Occipital lobe (tissue), 2 donors: ENCODE data around the gene PASK. TPM values are rescaled to one million over a fixed set of nuclear protein-coding genes. Genes with fewer than 3 reads are reported as not detected.

Source experiments
- DNase-seq: peaks from one replicate; lab custom pipeline; 2025; lab: John Stamatoyannopoulos, UW
- total RNA-seq: library from RNA; depleted of rRNA; stranded (reverse); fragments of >200 nt; gene quantifications from one replicate; pipeline ENCODE4 v1.2.3, GENCODE V29; 2014

The PASK gene
- total RNA-seq, 1 donor from 2014 or later: 11.9 TPM

- no peak for DNase-seq
Observed at GRCh38 chr2:241180495-241180894, 31.2 kb upstream of the PASK start.

GRCh38 chr2:241179899-241180298 is 30.6 kb upstream of the PASK start:
- no peak for DNase-seq

DNA sequence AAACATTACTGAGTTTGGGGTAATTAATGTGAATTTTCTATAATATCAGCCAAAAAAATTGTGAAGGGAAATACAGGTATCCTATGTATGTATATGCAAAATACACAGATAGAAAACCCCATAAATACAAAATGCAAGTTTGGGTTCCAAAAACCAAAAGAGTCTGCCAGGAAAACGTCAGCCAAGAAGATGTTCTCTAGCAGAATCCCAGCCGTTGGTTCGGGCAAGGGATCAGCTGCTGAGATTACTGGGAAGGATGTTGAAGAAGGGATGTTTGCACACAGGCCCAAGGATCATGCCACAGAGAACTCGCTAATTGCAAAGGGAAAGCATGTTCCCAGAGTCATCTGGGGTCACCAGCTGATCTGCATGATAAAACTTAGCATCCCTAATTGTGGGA is 29.7 kb upstream of the PASK start:
- no peak for DNase-seq

GRCh38 chr2:241177526-241178334 is 28.5 kb upstream of the PASK start:
- no peak for DNase-seq

DNA sequence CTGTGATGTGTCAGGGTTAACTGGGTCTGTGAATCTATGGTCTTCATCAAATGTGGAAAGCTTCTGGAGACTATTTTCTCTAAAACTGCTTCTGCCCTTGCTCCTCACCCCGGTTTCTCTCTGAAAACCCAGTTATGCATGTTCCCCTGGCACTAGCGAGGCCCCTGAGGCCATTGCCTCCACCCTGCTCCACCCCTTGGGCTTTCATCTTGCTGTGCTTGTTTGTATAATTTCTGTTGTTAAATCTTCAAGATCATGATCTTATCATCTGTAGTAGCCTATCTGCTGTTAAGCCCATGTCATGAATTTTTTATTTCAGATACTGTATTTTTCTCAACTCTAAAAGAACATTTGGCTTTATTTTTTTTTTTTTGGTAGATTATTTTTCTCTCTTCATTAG is 24.3 kb upstream of the PASK start:
- no peak for DNase-seq

DNA sequence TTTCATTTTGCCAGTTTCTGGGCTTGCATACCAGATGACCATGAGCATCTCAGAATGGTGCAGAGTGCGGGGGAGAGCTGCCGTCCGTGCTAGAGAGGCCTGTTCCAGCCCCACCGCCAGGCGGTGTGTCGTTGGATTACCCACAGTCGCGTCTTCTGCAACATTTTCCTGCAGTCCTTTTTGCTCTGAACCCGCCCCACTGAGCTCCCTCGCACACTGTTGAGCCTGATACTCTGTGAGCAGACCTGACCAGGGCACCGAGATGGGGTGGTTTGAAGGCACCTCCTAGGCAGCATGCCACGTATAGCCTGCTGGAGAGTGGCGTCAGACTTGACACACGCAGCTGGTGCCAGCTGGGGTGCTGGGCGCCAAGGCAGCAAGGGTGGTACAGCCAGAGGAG is 19.1 kb upstream of the PASK start:
- no peak for DNase-seq

- no peak for DNase-seq
Observed at GRCh38 chr2:241163601-241164118, 14.4 kb upstream of the PASK start.

DNA sequence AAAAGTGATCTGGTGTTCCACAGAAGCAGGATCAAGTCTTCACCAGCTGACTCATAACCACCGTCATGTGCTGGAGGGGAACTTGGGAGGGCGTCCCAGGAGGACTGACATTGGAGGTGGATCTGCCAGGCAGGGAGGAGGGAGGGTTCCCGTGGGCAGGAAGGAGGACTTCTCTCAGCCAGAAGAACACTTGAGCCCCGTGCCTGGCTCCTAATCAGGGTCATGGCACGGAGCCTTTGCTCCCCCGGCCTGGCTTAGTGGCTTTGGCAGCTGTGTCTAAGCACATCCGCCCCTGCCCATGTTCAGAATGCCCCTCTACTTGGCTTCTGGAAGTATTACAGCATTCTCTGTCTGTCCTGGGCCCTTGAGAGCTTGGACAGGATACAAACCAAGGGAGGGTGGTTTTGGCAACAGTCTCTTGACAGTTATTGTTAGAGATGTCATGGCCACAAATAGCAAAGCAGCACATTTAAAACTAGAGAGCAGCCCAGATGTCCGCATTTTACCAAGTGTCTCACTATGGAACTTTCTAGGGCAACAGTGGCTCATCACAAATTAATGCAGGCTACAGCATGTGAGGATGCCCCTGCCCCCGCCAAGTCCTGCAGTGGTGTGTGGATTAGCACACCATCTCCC is 12.5 kb upstream of the PASK start:
- DNase-seq: peak; percentile 78

- DNase-seq: no peak
Observed at GRCh38 chr2:241160318-241160717, 11.0 kb upstream of the PASK start.

GRCh38 chr2:241159116-241159515 is 9.8 kb upstream of the PASK start:
- DNase-seq: no peak

GRCh38 chr2:241158546-241158900 is 9.3 kb upstream of the PASK start:
- no peak for DNase-seq

DNA sequence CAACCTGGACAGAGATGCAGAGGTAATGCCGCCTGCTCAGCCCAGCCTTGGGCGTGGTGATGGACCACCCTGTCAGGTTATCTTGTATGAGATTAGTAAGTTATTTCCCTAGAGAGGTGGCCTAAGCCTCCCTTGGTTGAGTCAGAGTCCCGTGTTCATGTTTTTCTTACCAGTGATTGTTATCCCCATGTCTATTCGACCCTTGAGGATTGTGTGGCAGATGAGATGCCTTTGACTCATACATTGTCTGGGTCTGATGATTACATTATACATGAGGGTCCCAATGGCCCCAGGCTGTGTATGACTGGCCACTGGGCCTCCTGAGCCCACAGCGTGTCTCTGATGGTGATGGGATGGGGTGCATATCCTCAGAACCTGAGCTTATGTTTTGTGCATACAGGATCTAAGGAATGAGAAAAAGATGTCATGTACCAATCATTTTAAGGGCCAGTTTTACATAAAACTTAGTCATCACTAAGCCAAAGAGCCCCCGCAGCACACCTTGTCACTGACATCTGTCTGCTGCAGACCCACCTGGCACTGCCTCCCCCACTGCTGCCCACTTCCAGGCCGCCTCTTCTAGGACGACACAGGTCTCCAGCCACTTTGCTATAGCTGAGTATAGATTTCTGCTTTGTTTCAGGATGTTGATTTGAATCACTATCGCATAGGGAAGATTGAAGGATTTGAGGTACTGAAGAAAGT is 8.7 kb upstream of the PASK start:
- DNase-seq: no peak

DNA sequence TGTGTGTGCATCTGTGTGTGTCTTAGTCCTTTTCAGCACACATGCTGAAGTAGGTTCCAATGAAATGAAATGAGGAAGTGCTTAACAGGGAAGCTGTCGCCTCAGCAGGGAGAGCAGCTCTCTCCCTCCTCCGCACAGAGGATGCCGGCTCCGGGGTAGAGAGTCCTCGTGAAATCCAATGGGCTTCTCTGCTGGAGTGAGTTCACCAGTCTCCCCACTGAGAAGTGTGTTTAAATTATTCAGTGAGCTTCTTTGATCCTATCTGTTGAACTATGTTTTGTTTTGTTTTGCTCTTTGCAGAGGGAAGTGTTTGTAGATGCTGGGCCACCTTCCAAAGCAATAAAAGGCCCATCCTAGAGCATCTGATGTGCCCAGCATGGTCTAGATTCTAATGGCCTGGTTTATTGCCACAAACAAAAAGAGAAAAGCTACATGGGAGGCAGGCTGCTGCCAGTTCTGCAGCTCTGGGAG is 7.7 kb upstream of the PASK start:
- peak; percentile 65 for DNase-seq

DNA sequence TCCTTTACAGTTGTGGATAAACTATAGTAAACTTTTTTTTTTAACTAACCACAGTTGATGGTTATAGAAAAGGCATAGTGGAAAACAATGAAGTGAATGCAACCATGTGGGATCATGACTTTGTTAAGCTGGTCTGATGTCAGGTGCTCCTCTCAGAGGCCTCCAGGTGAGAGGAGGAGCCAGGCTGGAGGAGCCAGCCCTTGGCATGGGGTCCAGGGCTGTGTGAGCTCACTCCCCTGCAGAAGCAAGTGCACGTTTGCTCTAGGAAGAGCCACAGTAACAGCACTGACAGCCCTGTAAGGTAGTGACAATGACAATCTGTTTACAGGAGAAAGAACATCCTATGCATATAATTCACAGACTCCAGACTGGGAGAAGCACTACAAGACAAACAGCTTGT is 6.7 kb upstream of the PASK start:
- DNase-seq: no peak

GRCh38 chr2:241154915-241155314 is 5.6 kb upstream of the PASK start:
- DNase-seq: peak; percentile 45

GRCh38 chr2:241153616-241154015 is 4.3 kb upstream of the PASK start:
- no peak for DNase-seq

GRCh38 chr2:241151934-241152660 is 2.8 kb upstream of the PASK start:
- no peak for DNase-seq

GRCh38 chr2:241150660-241151530 is 1.6 kb upstream of the PASK start:
- no peak for DNase-seq

- DNase-seq: peak; percentile 92
Observed at GRCh38 chr2:241149925-241150659, 820 bp upstream of the PASK start, which contains the start of gene PPP1R7. PPP1R7 (plus strand) TSS chr2:241150467; CDS start chr2:241150496, 29 bp downstream.

GRCh38 chr2:241149675-241149924 is 328 bp upstream of the PASK start:
- DNase-seq: no peak
